ENCODE measurements around the gene AFF3. TPM values are rescaled to one million over a fixed set of nuclear protein-coding genes. Genes with fewer than 3 reads are reported as not detected.

AFF3 gene
- total RNA-seq, 2 experiments from 2014 or later = 5.6 TPM

DNA sequence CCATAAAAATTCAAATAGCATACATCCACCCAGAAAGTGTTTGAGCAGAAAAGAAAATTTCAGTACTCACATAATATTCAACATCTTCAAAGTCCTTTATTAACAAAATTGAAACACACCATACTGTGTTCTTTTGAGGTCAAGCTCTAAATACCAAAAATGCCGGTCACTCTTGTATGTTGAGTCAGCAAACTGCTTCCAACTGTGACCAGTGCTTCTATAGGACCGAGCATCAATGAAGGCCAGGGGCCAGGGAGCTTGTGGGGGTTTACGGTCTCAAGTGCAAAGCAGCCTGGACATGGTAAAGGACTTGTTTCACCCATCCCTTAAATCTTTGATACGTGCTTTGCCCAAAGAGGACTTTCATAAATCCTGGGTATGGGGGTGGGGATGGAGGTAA is 539.9 kb downstream of the AFF3 start:
- no peak overlapping the region for H3K27ac Mint-ChIP-seq

DNA sequence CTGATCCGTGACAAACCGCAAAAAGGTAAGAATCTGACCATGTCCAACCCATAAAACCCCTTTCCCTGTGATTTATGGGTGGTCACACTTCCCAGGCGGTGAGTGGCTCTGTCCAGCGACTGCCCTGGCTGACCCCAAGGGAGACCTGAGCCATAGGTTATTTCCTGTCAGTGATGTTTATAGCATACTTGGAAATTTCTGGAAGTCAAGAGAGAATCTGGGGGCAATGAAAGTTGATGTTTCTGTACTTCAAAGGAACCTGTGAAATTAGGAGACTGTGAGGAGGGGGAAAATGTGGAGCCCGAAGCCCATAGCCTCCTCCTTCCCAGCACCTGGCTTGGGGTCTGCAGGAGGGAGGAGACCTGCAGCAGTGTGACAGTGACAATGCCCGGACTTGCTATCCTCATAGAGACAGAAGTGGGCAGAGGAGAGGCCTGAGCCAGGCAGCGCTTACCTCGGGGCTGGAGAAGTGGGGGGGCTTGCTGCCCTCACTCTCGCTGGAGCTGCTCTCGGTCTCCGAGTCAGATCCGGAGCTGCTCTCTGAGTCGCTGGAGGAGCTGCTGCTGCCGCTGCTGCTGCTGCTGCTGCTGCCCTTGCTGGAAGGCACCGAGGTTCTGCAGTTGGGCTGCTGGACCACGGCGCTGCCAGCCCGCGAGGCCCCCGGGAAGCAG is 541.3 kb downstream of the AFF3 start:
- intact Hi-C loops (cut with DNase I, micrococcal nuclease) = no loop called here
- DNase-seq (no peak), ATAC-seq (no peak)
- no peaks in the 10 kb centered on the region for H3K4me1 Mint-ChIP-seq
- CTCF ChIA-PET = no interaction called here
- H3K36me3 Mint-ChIP-seq (ENCODE audit: low read depth) = no peaks in the 10 kb centered on the region
- H3K9me3 Mint-ChIP-seq (ENCODE audit: low read depth) = no peaks in the 10 kb centered on the region
- no peak overlapping the region for H3K4me3 Mint-ChIP-seq
- POLR2A ChIA-PET = no interaction called here
- no peak overlapping the region for H3K27ac Mint-ChIP-seq
- H3K27me3 Mint-ChIP-seq = no peaks in the 10 kb centered on the region

More for the DNA sequence above, 539.9 kb downstream of the AFF3 start:
- H3K4me1 Mint-ChIP-seq = no peaks in the 10 kb centered on the region
- H3K36me3 Mint-ChIP-seq (ENCODE audit: low read depth) = no peaks in the 10 kb centered on the region
- no peaks in the 10 kb centered on the region for H3K9me3 Mint-ChIP-seq (ENCODE audit: low read depth)
- ATAC-seq = no peak
- no peaks in the 10 kb centered on the region for H3K27me3 Mint-ChIP-seq
- intact Hi-C loops (cut with DNase I, micrococcal nuclease) = no loop called here
- ChIA-PET POLR2A (no interaction called here), CTCF (interaction anchor here (0.6 to 0.7 kb wide), 2 partner anchors 20 to 607 kb away, joined by 3 read pairs; no protein-coding TSS in a partner anchor)
- no peak overlapping the region for H3K4me3 Mint-ChIP-seq
- no peak for DNase-seq

DNA sequence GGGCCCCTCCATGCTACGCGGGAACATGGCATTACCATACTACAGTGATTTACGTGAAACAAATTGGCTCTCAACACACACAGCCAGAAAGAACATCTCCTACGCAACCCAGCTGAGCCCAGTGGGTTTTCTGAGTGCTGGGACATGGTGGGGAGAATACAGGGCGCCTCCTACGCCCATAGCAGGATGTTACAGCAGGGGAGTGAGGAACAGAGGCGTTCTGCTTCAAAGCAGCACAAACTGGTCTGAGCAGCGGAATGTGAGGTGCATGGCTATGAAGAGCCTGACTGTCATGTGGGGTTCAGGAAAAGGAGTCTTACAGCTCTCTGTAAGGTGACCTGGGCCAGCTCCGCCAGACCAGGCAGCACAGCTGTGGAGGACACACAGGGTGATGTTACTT is 543.9 kb downstream of the AFF3 start:
- ATAC-seq = no peak
- ChIA-PET POLR2A (no interaction called here), CTCF (no interaction called here)
- Mint-ChIP-seq H3K27me3 (no peaks in the 10 kb centered on the region), H3K36me3 (ENCODE audit: low read depth) (peaks cover 2% of the 10 kb centered on the region), H3K4me1 (no peaks in the 10 kb centered on the region), H3K4me3 (no peak overlapping the region), H3K9me3 (ENCODE audit: low read depth) (no peaks in the 10 kb centered on the region), H3K27ac (no peak overlapping the region)
- intact Hi-C loops (cut with DNase I, micrococcal nuclease) = no loop called here
- no peak for DNase-seq

DNA sequence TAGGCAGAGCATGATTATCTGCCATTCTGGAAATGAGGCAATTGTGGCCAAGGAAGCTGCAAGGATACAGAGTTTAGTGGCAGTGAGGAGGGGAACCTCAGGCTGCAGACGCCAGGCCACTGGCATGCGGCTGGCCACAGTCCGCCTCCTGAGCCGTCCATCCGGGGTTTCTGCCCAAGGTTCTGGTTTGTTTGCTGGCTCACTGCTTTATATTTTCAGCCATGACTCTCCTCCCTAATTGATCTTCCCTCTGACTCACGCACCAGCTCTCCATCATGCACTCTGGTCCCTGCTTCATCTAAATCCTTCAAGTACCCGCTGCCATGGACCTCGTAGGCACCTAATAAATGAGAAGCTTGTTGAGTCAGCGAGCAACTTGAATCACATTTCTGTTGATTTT is 544.8 kb downstream of the AFF3 start:
- ATAC-seq (no peak), DNase-seq (no peak)
- Mint-ChIP-seq H3K4me3 (no peak overlapping the region), H3K9me3 (ENCODE audit: low read depth) (no peaks in the 10 kb centered on the region), H3K36me3 (ENCODE audit: low read depth) (peaks cover 2% of the 10 kb centered on the region), H3K27me3 (no peaks in the 10 kb centered on the region), H3K27ac (no peak overlapping the region), H3K4me1 (no peaks in the 10 kb centered on the region)
- ChIA-PET CTCF (no interaction called here), POLR2A (no interaction called here)
- intact Hi-C loops (cut with DNase I, micrococcal nuclease) = no loop called here

DNA sequence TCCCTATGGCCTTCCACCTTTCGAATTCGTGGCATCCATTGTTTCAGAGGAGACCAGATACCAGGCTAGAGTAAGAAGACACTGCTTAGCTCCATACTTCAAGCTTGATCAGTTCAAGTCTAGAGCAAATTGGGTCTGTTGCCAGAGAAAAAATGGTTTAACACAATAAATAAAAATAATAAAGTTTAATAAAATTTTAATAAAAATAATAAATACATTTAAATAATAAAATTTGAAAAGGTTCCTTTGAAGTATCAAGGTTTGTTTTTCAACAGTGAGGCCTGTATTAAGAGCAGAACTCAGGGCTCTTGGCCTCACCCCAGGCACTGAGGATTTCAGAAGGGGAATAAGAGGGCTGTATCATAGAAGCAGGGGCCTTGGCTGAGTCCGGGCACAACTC is 547.0 kb downstream of the AFF3 start:
- Mint-ChIP-seq H3K4me3 (no peak overlapping the region), H3K27ac (no peak overlapping the region), H3K27me3 (no peaks in the 10 kb centered on the region), H3K9me3 (ENCODE audit: low read depth) (no peaks in the 10 kb centered on the region), H3K4me1 (no peaks in the 10 kb centered on the region), H3K36me3 (ENCODE audit: low read depth) (peaks cover 2% of the 10 kb centered on the region)
- ChIA-PET CTCF (no interaction called here), POLR2A (no interaction called here)
- ATAC-seq (no peak), DNase-seq (no peak)
- intact Hi-C loops (cut with DNase I, micrococcal nuclease) = no loop called here

DNA sequence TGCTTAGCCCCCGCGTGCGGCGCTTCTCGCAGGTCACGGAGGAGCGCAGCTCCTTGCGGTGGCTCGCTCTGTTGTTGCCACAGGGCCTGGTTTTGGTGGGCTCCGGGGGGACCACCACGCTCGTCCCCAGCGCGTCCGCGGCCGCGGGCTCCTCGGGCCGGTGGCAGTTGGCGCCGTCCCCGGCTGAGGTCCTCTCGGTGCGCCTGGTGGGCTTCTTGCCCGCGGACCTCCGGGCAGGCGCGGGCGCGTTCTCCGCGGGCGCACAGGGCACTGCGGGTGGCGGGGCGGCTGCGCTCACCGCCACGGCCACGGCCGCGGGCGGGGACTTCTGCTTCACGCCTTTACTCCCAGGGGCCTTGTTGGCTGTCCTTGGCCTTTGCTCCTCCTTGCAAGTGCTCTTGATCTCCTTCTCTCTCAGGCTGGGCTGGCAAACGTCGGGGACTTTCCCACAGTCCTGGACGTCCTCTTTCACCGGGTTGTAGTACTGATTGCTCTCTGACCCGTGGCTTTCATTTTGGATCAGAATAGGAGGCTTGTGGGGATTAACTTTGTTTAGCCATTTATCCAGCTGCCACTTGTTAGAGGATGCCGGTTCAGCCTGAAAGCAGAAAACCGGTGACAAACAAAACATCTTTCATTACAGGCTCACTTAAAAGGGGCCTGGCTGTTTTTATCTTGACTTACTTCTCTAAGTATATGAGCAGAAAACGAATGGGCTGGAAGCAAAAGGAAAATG is 548.5 kb downstream of the AFF3 start:
- Mint-ChIP-seq H3K4me1 (no peaks in the 10 kb centered on the region), H3K27ac (no peak overlapping the region), H3K36me3 (ENCODE audit: low read depth) (peaks cover 4% of the 10 kb centered on the region), H3K27me3 (no peaks in the 10 kb centered on the region), H3K4me3 (no peak overlapping the region), H3K9me3 (ENCODE audit: low read depth) (no peaks in the 10 kb centered on the region)
- CTCF ChIA-PET = no interaction called here
- intact Hi-C loops (cut with DNase I, micrococcal nuclease) = no loop called here
- DNase-seq (no peak), ATAC-seq (no peak)
- POLR2A ChIA-PET = no interaction called here

DNA sequence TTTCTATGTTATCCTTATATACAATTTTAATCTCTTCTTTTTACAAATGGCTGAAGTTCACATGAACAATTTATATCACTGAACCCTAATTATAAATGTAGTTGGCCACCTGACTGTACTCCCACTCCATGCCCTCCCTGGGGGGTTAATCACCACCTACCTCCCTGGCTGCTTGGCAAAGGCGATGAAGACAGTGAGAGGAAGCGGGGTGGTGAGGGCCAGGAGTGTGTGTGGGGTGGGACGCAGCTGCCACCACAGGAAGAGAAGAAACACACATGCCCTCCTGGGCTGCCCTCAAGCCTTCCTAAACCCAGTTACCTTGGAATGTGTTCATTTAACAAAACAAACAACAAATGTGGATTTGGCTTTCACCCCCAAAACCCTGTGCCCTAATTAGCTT is 565.6 kb downstream of the AFF3 start:
- Mint-ChIP-seq H3K9me3 (ENCODE audit: low read depth) (no peaks in the 10 kb centered on the region), H3K27ac (no peak overlapping the region), H3K36me3 (ENCODE audit: low read depth) (no peaks in the 10 kb centered on the region), H3K4me3 (no peak overlapping the region), H3K27me3 (no peaks in the 10 kb centered on the region), H3K4me1 (no peaks in the 10 kb centered on the region)
- CTCF ChIA-PET = no interaction called here
- intact Hi-C loops (cut with DNase I, micrococcal nuclease) = no loop called here
- DNase-seq (no peak), ATAC-seq (no peak)
- POLR2A ChIA-PET = no interaction called here

DNA sequence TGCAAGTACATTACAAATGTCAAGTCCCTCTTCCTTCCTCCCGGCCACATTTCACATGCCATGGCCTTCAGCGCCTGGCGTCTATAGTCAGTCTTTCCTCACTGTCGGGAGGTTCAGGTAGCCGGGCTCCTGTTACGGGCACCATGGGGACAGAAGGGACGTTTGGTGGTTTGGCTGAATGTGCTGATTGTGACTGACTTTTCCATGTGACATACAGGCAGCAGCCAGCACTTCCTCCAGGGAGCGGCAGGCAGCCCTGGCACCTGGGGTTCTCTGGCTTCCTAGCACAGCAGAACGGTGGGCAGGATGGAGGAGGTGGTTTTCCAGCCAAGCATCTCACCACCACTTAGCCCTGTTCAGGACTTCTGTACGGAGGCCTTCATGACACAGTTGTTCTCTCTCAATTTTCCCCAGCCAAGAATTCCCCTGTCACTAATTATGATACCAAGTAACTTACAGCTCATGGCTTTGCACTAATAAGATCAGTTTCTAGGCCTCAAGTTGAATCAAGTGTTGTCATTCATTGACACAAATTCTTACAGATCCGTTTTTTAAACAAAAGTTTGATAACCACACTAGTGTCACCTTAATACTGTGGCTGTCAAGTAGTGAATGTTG is 568.6 kb downstream of the AFF3 start:
- intact Hi-C loops (cut with DNase I, micrococcal nuclease) = no loop called here
- H3K27ac Mint-ChIP-seq = no peak overlapping the region
- H3K4me1 Mint-ChIP-seq = no peaks in the 10 kb centered on the region
- no peaks in the 10 kb centered on the region for H3K27me3 Mint-ChIP-seq
- DNase-seq = no peak
- ATAC-seq = peak; percentile 19
- no peaks in the 10 kb centered on the region for H3K36me3 Mint-ChIP-seq (ENCODE audit: low read depth)
- ChIA-PET POLR2A (no interaction called here), CTCF (interaction anchor here (0.7 to 0.8 kb wide), 2 partner anchors 10 to 689 kb away, joined by 3 to 5 read pairs; no protein-coding TSS in a partner anchor)
- no peaks in the 10 kb centered on the region for H3K9me3 Mint-ChIP-seq (ENCODE audit: low read depth)
- H3K4me3 Mint-ChIP-seq = no peak overlapping the region

DNA sequence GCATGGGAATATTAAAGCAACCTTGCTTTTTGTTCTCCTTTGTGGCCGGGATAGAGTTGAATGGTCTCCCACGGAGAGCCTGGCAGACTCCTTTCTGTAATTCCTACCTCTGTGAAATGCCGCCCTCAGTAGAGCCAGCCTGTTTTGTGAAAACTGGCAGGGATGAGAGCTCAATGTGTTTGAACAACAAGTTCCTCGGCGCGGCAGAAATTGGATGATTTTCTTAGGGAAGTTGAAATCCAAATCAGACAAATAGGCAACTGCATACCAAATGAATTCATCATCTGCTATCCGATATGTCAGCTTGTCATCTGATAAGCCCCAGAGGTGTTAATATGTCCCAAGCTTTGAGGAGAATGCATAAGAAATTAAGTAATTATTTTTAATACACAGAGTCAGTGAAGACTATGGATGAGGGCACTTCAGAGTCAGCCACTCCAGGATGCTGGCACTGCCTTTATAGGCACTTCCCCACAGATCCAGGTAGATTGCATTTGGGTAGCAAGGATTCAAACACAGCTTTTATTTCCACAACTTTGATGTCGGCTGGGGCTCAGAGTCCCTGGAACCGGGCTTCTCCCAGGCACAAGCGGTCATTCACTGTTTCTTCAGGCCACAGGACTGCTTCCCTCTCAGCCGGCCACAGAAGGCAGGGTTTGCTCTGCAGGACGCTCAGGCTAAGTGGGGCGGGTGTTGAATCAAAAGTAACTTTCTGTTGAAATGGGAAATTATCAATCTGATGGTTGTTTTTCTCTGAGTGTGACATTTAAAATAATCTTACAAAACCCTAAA is 569.8 kb downstream of the AFF3 start:
- Mint-ChIP-seq H3K9me3 (ENCODE audit: low read depth) (no peaks in the 10 kb centered on the region), H3K36me3 (ENCODE audit: low read depth) (no peaks in the 10 kb centered on the region), H3K4me1 (no peaks in the 10 kb centered on the region), H3K27me3 (no peaks in the 10 kb centered on the region), H3K4me3 (no peak overlapping the region), H3K27ac (no peak overlapping the region)
- no peak for ATAC-seq
- DNase-seq = no peak
- intact Hi-C loops (cut with DNase I, micrococcal nuclease) = no loop called here
- ChIA-PET POLR2A (no interaction called here), CTCF (interaction anchor here (0.5 to 0.9 kb wide), 4 partner anchors 15 to 690 kb away, joined by 3 to 5 read pairs (median 4); no protein-coding TSS in a partner anchor)

DNA sequence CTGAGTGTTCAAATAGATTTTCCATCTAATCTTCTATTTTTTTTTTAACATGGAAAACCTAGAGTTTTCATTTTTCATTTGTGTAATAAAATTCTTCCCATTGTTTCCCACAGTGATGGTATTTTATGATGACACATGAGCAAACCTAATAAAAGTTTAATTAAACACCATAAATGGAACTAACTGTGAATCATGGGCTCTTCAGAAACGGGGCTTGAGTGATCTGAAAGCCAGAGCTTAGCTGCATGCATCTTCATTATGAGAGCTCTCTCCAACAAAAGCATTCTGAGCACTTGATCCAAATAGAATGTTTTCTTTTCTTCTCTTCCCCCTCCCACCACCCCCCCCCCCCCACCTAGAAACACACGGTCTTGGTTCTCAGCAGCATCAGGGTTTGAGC is 570.4 kb downstream of the AFF3 start:
- DNase-seq = no peak
- CTCF ChIA-PET = no interaction called here
- Mint-ChIP-seq H3K4me1 (no peaks in the 10 kb centered on the region), H3K27me3 (no peaks in the 10 kb centered on the region), H3K36me3 (ENCODE audit: low read depth) (no peaks in the 10 kb centered on the region), H3K27ac (no peak overlapping the region), H3K9me3 (ENCODE audit: low read depth) (no peaks in the 10 kb centered on the region), H3K4me3 (no peak overlapping the region)
- intact Hi-C loops (cut with DNase I, micrococcal nuclease) = no loop called here
- ATAC-seq = no peak
- POLR2A ChIA-PET = no interaction called here

DNA sequence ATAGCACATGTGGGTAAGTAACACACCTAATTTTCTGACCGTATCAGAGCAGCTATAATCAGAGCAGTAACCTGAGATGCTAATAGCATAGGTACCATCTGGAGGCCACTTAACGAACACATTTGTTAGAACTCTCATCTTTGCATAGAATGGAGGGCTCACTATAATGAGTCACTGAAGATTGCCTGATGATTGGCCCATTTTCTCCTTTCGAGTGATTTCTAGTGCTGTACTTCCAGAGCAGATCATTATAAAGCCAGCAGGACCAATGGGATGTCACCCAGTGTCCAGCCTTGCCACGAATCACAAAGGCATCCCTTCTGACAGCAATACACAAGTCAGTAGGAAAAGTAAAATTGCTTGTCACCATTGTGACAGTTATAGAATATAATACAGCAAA is 570.9 kb downstream of the AFF3 start:
- intact Hi-C loops (cut with DNase I, micrococcal nuclease) = no loop called here
- no peaks in the 10 kb centered on the region for H3K36me3 Mint-ChIP-seq (ENCODE audit: low read depth)
- no peak overlapping the region for H3K4me3 Mint-ChIP-seq
- ChIA-PET CTCF (interaction anchor here (0.6 to 0.7 kb wide), 2 partner anchors 12 to 761 kb away, joined by 3 read pairs; no protein-coding TSS in a partner anchor), POLR2A (interaction anchor here (0.6 kb wide), 1 partner anchor 131 kb away, joined by 3 read pairs; no protein-coding TSS in a partner anchor)
- no peaks in the 10 kb centered on the region for H3K9me3 Mint-ChIP-seq (ENCODE audit: low read depth)
- ATAC-seq = no peak
- no peak overlapping the region for H3K27ac Mint-ChIP-seq
- no peak for DNase-seq
- H3K27me3 Mint-ChIP-seq = no peaks in the 10 kb centered on the region
- H3K4me1 Mint-ChIP-seq = no peaks in the 10 kb centered on the region

Data from activated CD4-positive, alpha-beta T cell treated with anti-CD3 and anti-CD28 coated beads for 36 hours (primary cell).